Right lobe of liver (tissue), 6 donors: ENCODE measurements around the gene CFAP46. TPM values are rescaled to one million over a fixed set of nuclear protein-coding genes. Genes with fewer than 3 reads are reported as not detected.
A peak's percentile ranks its signal among the peaks of the same experiment; 100 is the strongest.

Source experiments
- ATAC-seq, 4 donors: fragments of 200-7000 bp; cut with Tn5 transposase; one replicate each; pipeline ENCODE4 v1.9.1; 2020; ENCODE audit warnings: mild to moderate bottlenecking in 4 of 4, moderate library complexity in 4 of 4
- DNase-seq, 3 donors: peaks; one replicate each; pipeline ENCODE4 v3.0.0-alpha.2; 2020
- H3K27ac ChIP-seq, 3 donors: fragments of 200-600 bp; one replicate each; pipeline ENCODE4 v1.8.0; 2022
- H3K27me3 ChIP-seq, 2 donors: fragments of 200-600 bp; one replicate each; pipeline ENCODE4 v1.8.0; 2022
- H3K36me3 ChIP-seq, 4 donors: fragments of 200-600 bp; sonication (generic) in 1 of 4; one replicate each; pipeline versions ENCODE4 v1.5.1 to v1.8.0; 2017 to 2022; ENCODE audit warnings: control low read depth in 1 of 4
- H3K4me1 ChIP-seq, 4 donors: fragments of 200-600 bp; sonication (generic) in 1 of 4; one replicate each; pipeline versions ENCODE4 v1.5.1 to v1.8.0; 2017 to 2022; ENCODE audit warnings: control low read depth in 1 of 4
- H3K4me3 ChIP-seq, 3 donors: fragments of 200-600 bp; one replicate each; pipeline ENCODE4 v1.8.0; 2022
- H3K9me3 ChIP-seq, 4 donors: fragments of 200-600 bp; sonication (generic) in 1 of 4; one replicate each; pipeline versions ENCODE4 v1.5.1 to v1.8.0; 2017 to 2022; ENCODE audit warnings: control low read depth in 1 of 4
- CTCF ChIP-seq, 4 donors: fragments of 200-600 bp in 3 of 4; fragments of 450-650 bp in 1 of 4; IDR thresholded peaks; one replicate each; pipeline versions ENCODE4 v1.5.1 to v1.8.0; 2016 to 2022; ENCODE audit warnings: antibody characterized with exemption in 4 of 4, mild to moderate bottlenecking in 2 of 4
- POLR2A ChIP-seq: fragments of 450-650 bp; IDR thresholded peaks from one replicate; pipeline ENCODE4 v1.6.1; 2017; ENCODE audit warnings: antibody characterized with exemption, mild to moderate bottlenecking
- WGBS: methylation state at CpG from one replicate; pipeline ENCODE4 v1.1.6; 2018; ENCODE audit warnings: low coverage, low lambda C conversion rate; ENCODE audit not compliant: insufficient coverage; ENCODE audit errors: missing lambda C conversion rate; 5-methylcytosine and 5-hydroxymethylcytosine counted together
- intact Hi-C, 2 donors: fragments of 100-400 bp; cut with DNase I; formaldehyde crosslinking; loops; one replicate each; pipeline versions ENCODE4 v1.11.2 to v1.14.1; 2022
- total RNA-seq, 6 experiments: library from RNA; depleted of rRNA in 2 of 6; stranded (reverse); fragments of >200 nt in 2 of 6; fragmentation: NEBNext Ultra II Directional in 3 of 6; extraction: Animal tissue kit (Norgen Biotek cat#: 25700) in 3 of 6; gene quantifications; one replicate each; pipeline versions ENCODE4 v1.1.0 to v1.2.4, GENCODE V29; 2016 to 2023
- donor health status: DM: no; HTN: yes; CAD: no.
- donor health status: DM: no; HTN: no; CAD: no.
- donor health status: DM: no; HTN: no; CAD: no.
- donor health status: DM: no; HTN: yes; CAD: no.
- donor health status: DM: no; HTN: yes; CAD: no.

The CFAP46 gene
- total RNA-seq, 6 experiments from 2014 or later = 0.16 to 0.67 (median 0.32) TPM

DNA sequence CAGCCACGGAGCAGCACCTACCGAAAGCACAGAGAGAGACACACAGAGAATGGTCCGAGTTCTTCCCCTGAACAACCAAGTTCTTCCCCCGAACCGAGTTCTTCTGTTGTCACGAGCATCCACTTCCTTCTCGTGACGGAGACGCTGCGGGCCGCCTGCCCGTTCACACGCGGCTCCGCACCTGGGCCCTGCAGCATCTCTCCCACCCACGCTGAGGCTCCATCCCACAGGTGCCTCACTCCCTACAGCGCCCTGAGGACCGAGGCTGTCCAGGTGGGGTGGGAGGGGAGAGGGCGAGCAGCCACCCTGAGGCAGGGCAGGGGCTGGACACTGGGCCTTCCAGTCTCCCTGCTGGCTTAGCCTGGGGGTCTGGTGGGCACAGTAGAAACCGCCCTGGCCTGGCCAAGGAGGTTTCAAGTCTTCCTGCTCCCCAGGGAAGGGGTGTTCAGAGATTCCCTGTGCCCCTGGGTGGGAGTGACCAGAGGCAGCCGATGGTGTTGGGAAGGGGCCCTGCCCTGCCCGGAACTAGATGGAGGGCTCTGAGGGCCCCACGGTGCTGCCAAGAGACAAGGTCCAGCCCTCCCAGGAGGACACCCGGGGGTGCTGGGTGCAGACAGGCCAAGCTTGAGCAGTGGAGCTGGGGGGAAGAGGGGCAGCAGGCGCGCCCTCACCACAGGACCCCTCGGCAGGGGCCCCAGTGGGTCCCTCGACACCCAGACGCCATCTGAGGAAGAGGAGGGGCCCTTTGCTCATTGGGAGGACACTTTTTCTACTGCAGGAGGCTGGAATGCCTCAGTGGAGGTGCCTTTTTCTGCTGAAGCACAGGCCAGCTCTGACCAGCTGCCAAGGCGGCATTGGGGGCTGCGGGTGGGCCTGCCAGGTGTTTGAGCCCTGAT is 151.2 kb downstream of the CFAP46 start:
- intact Hi-C loops = no loop called here
- TF ChIP-seq CTCF (IDR thresholded peaks at IDR 0.05) (no peak), POLR2A (no peak)
- peak in 1 of 4 donors; percentile 9 for ATAC-seq
- Histone ChIP-seq H3K4me3 (no peak overlapping the region), H3K36me3 (no peaks in the 10 kb centered on the region), H3K27me3 (peaks cover 0 to 21% of the 10 kb centered on the region in 2 donors), H3K4me1 (peaks cover 0 to 16% (median 0%) of the 10 kb centered on the region in 4 donors), H3K27ac (no peak overlapping the region), H3K9me3 (no peaks in the 10 kb centered on the region)
- 31% methylated on average over 17 of the region's 31 CpGs for WGBS
- DNase-seq = no peak

DNA sequence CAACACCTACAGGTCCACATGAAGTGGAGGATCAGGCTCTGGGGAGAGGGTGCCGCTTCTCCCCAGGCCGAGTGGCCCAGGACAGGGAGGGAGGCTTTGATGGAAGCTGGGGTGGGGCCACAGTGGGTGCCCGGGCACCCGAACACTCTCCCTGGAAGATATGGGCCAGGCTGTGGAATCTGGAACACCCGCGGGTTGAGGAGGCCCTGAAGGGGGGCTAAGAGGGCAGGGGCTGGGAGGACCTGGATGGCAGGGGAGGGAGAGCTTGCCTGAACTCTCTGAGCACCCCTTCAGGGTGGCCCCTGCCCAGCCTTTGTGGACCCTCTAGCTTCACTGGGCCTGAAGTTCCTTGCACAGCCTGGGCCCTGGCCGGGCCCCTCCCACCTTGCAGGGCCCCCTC is 151.9 kb downstream of the CFAP46 start:
- DNase-seq (no peak), ATAC-seq (peak in 1 of 4 donors; percentile 20)
- no peaks in the 10 kb centered on the region for H3K9me3 ChIP-seq
- intact Hi-C loops = no loop called here
- H3K36me3 ChIP-seq = no peaks in the 10 kb centered on the region
- no peak for TF ChIP-seq POLR2A
- TF ChIP-seq CTCF (IDR thresholded peaks at IDR 0.05) = no peak
- peaks cover 0 to 16% (median 0%) of the 10 kb centered on the region in 4 donors for H3K4me1 ChIP-seq
- H3K27ac ChIP-seq = no peak overlapping the region
- H3K4me3 ChIP-seq = no peak overlapping the region
- H3K27me3 ChIP-seq = peaks cover 0 to 21% of the 10 kb centered on the region in 2 donors
- no CpG with 5 or more reads among the region's 7 CpGs for WGBS

DNA sequence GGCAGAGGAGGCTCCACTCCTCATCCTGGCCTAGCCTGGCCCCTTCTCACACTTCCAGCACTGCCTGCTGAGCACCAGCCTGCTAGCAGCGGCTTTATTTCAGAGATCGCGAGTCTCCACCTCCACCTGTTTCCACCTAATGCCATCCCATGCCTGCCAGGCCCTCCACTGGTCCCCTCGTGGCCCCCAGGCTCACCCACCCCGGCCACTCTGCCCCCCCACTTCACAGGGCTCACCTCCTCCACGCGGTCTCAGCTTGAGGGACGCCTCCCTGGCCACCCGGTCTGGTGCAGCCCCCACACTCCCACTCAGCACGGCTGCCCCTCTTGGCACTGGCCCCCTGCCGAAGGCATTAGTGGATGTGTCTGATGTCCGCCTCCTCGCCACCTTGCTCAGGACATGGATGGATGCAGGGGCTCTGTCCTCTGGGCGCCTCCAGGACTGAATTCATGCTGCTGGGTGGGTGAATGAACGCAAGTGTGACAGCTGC is 152.7 kb downstream of the CFAP46 start:
- no peak for DNase-seq
- 54% methylated on average over 9 of the region's 15 CpGs for WGBS

GRCh38 chr10:132788831-132789219 is 153.5 kb downstream of the CFAP46 start:
- Histone ChIP-seq H3K36me3 (no peaks in the 10 kb centered on the region), H3K4me3 (no peak overlapping the region), H3K9me3 (no peaks in the 10 kb centered on the region), H3K27me3 (peaks cover 0 to 21% of the 10 kb centered on the region in 2 donors), H3K4me1 (peaks cover 0 to 16% (median 0%) of the 10 kb centered on the region in 4 donors), H3K27ac (no peak overlapping the region)
- no peak for ATAC-seq
- DNase-seq = no peak
- intact Hi-C loops = loop anchor here in 1 of 2 donors (10.0 kb wide), 1 partner anchor 124 kb away; no protein-coding TSS in a partner anchor
- no CpG with 5 or more reads among the region's 30 CpGs for WGBS
- TF ChIP-seq CTCF (IDR thresholded peaks at IDR 0.05) (no peak), POLR2A (no peak)

More for the DNA sequence above, 152.7 kb downstream of the CFAP46 start:
- TF ChIP-seq CTCF (IDR thresholded peaks at IDR 0.05) (no peak), POLR2A (no peak)
- Histone ChIP-seq H3K27me3 (peaks cover 0 to 21% of the 10 kb centered on the region in 2 donors), H3K4me1 (peaks cover 0 to 16% (median 0%) of the 10 kb centered on the region in 4 donors), H3K4me3 (no peak overlapping the region), H3K9me3 (no peaks in the 10 kb centered on the region), H3K36me3 (no peaks in the 10 kb centered on the region), H3K27ac (no peak overlapping the region)
- intact Hi-C loops = loop anchor here in 1 of 2 donors (10.0 kb wide), 1 partner anchor 125 kb away; no protein-coding TSS in a partner anchor
- ATAC-seq = no peak
